Measurements from ENCODE around the gene CASP3. TPM values are rescaled to one million over a fixed set of nuclear protein-coding genes. Genes with fewer than 3 reads are reported as not detected.

Gene CASP3
- total RNA-seq, 1 experiment from 2014 or later = 107 TPM

- no CpG with 5 or more reads among the region's 3 CpGs for WGBS (ENCODE audit: extremely low coverage, insufficient read length, low lambda C conversion rate)
- Histone ChIP-seq H2BK12ac (ENCODE audit: insufficient read length, low read depth, low read length) (no peak overlapping the region), H3K27me3 (ENCODE audit: insufficient read depth, low read length) (no peaks in the 10 kb centered on the region), H3T11ph (ENCODE audit: low read length) (no peak overlapping the region), H3K27ac (ENCODE audit: insufficient read length, low read depth, low read length) (no peak overlapping the region), H2AFZ (ENCODE audit: low read length) (no peak overlapping the region), H3K23ac (ENCODE audit: insufficient read length, low read depth, low read length) (no peak overlapping the region), H3K9ac (ENCODE audit: extremely low read depth, insufficient read length, low read length) (no peak overlapping the region), H3K23me2 (ENCODE audit: insufficient read length, low read depth, low read length, poor library complexity, severe bottlenecking) (no peaks in the 10 kb centered on the region), H2BK20ac (ENCODE audit: low read depth, low read length, poor library complexity, severe bottlenecking) (no peak overlapping the region), H3K56ac (ENCODE audit: insufficient read length, low read depth, low read length) (no peak overlapping the region), H3K4ac (ENCODE audit: low read depth, low read length) (no peak overlapping the region), H2BK5ac (ENCODE audit: insufficient read length, low read length) (no peak overlapping the region), H4K20me1 (ENCODE audit: control insufficient read depth, insufficient read depth, insufficient read length) (no peaks in the 10 kb centered on the region), H3K4me2 (ENCODE audit: insufficient read depth, insufficient read length, low read length) (no peak overlapping the region), H3K79me1 (ENCODE audit: insufficient read depth, low read depth, low read length, poor library complexity, severe bottlenecking) (no peaks in the 10 kb centered on the region), H2BK120ac (ENCODE audit: low read depth, low read length, poor library complexity, severe bottlenecking) (no peak overlapping the region), H4K5ac (ENCODE audit: insufficient read length, low read depth, low read length) (no peak overlapping the region), H3K4me1 (ENCODE audit: insufficient read depth, low read length) (no peaks in the 10 kb centered on the region), H3K14ac (ENCODE audit: insufficient read depth, low read length) (no peak overlapping the region), H4K8ac (replicated peaks; ENCODE audit: insufficient read length, low read depth, low read length) (no peak overlapping the region), H2AK5ac (ENCODE audit: insufficient read length, low read length) (no peak overlapping the region), H3K79me2 (ENCODE audit: insufficient read depth, low read length) (peaks cover 7% of the 10 kb centered on the region; the same call in 1 of the 2 replicates), H4K91ac (ENCODE audit: insufficient read length, low read depth, low read length) (no peak overlapping the region), H3K9me3 (ENCODE audit: control insufficient read depth, low read depth, low read length) (no peaks in the 10 kb centered on the region), H2BK15ac (ENCODE audit: low read depth, low read length) (no peak overlapping the region), H3K18ac (ENCODE audit: insufficient read length, low read depth, low read length) (no peak overlapping the region)
- Mint-ChIP-seq H3K27me3 (ENCODE audit: low read depth) (no peaks in the 10 kb centered on the region), H3K4me1 (peaks cover 9 to 11% of the 10 kb centered on the region in 2 experiments), H3K9me3 (no peaks in the 10 kb centered on the region), H3K4me3 (no peak overlapping the region), H3K36me3 (ENCODE audit: insufficient read depth in 1 of 3, low read depth in 3 of 3) (peaks cover 37 to 73% (median 70%) of the 10 kb centered on the region in 3 experiments; a peak in 6 of 7 replicates), H3K27ac (no peak overlapping the region)
- TF ChIP-seq CTCF (conservative IDR thresholded peaks at IDR 0.05) = no peak
- no peak for DNase-seq
Measured at GRCh38 chr4:184635381-184635780, 13.9 kb downstream of the CASP3 start.

Measured in H9 (cell line).